ENCODE results near the gene MAPK10. TPM values are rescaled to one million over a fixed set of nuclear protein-coding genes. Genes with fewer than 3 reads are reported as not detected.

Gene MAPK10
- polyA plus RNA-seq, 3 donors: 0.36 TPM; not detected in 2

- no peak overlapping the region for H3K9ac ChIP-seq (ENCODE audit: insufficient read depth, low read length, poor library complexity, severe bottlenecking)
- H3K9me3 ChIP-seq (replicated peaks in 1 of 2; ENCODE audit: control insufficient read depth in 1 of 2, insufficient read depth in 1 of 2, low read length in 2 of 2): no peaks in the 10 kb centered on the region
- DNase-seq: no peak
- no peak overlapping the region for H3K27ac ChIP-seq (ENCODE audit: low read depth in 1 of 2, low read length in 2 of 2)
- H2AFZ ChIP-seq (ENCODE audit: insufficient read depth, low read depth, low read length, poor library complexity, severe bottlenecking): no peak overlapping the region
- no peak overlapping the region for H3K4me2 ChIP-seq (replicated peaks; ENCODE audit: extremely low read depth, low read length, poor library complexity, severe bottlenecking)
- H3K4me1 ChIP-seq (ENCODE audit: control insufficient read depth in 1 of 2, insufficient read depth in 2 of 2, low read length in 2 of 2): no peaks in the 10 kb centered on the region
- H3K4me3 ChIP-seq (replicated peaks in 1 of 3; ENCODE audit: low read depth in 2 of 3, low read length in 3 of 3): no peak overlapping the region
- Mint-ChIP-seq H3K4me1 (no peaks in the 10 kb centered on the region), H3K36me3 (no peaks in the 10 kb centered on the region), H3K9me3 (peaks cover 0 to under 1% (median 0%) of the 10 kb centered on the region in 7 donors), H3K4me3 (no peak overlapping the region), H3K27ac (no peak overlapping the region), H3K27me3 (ENCODE audit: low read depth in 3 of 3) (peaks cover 0 to 1% (median 0%) of the 10 kb centered on the region in 3 donors)
- no peaks in the 10 kb centered on the region for H3K79me2 ChIP-seq (ENCODE audit: insufficient read depth, low read length)
- H4K20me1 ChIP-seq (ENCODE audit: insufficient read depth, low read length): no peaks in the 10 kb centered on the region
- intact Hi-C loops (cut with micrococcal nuclease): no loop called here
- no CpG with 5 or more reads among the region's 2 CpGs for WGBS (ENCODE audit: insufficient coverage)
- H3K27me3 ChIP-seq (ENCODE audit: control insufficient read depth in 2 of 2, insufficient read depth in 2 of 2, low read length in 2 of 2): no peaks in the 10 kb centered on the region
- H3K36me3 ChIP-seq (replicated peaks in 1 of 2; ENCODE audit: control insufficient read depth in 1 of 2, insufficient read depth in 2 of 2, low read length in 2 of 2): no peaks in the 10 kb centered on the region
- TF ChIP-seq, protein P1, sequence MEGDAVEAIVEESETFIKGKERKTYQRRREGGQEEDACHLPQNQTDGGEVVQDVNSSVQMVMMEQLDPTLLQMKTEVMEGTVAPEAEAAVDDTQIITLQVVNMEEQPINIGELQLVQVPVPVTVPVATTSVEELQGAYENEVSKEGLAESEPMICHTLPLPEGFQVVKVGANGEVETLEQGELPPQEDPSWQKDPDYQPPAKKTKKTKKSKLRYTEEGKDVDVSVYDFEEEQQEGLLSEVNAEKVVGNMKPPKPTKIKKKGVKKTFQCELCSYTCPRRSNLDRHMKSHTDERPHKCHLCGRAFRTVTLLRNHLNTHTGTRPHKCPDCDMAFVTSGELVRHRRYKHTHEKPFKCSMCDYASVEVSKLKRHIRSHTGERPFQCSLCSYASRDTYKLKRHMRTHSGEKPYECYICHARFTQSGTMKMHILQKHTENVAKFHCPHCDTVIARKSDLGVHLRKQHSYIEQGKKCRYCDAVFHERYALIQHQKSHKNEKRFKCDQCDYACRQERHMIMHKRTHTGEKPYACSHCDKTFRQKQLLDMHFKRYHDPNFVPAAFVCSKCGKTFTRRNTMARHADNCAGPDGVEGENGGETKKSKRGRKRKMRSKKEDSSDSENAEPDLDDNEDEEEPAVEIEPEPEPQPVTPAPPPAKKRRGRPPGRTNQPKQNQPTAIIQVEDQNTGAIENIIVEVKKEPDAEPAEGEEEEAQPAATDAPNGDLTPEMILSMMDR (IDR thresholded peaks at IDR 0.05): no peak
Measured at GRCh38 chr4:86160426-86160825, 199.4 kb downstream of the MAPK10 start.

GRCh38 chr4:86159216-86159615, 200.6 kb downstream of the MAPK10 start:
- Histone ChIP-seq H3K4me1 (ENCODE audit: control insufficient read depth in 1 of 2, insufficient read depth in 2 of 2, low read length in 2 of 2) (no peaks in the 10 kb centered on the region), H3K9me3 (replicated peaks in 1 of 2; ENCODE audit: control insufficient read depth in 1 of 2, insufficient read depth in 1 of 2, low read length in 2 of 2) (no peaks in the 10 kb centered on the region), H3K4me3 (replicated peaks in 1 of 3; ENCODE audit: low read depth in 2 of 3, low read length in 3 of 3) (no peak overlapping the region), H3K4me2 (replicated peaks; ENCODE audit: extremely low read depth, low read length, poor library complexity, severe bottlenecking) (no peak overlapping the region), H4K20me1 (ENCODE audit: insufficient read depth, low read length) (no peaks in the 10 kb centered on the region), H2AFZ (ENCODE audit: insufficient read depth, low read depth, low read length, poor library complexity, severe bottlenecking) (no peak overlapping the region), H3K9ac (ENCODE audit: insufficient read depth, low read length, poor library complexity, severe bottlenecking) (no peak overlapping the region), H3K27ac (ENCODE audit: low read depth in 1 of 2, low read length in 2 of 2) (no peak overlapping the region), H3K27me3 (ENCODE audit: control insufficient read depth in 2 of 2, insufficient read depth in 2 of 2, low read length in 2 of 2) (no peaks in the 10 kb centered on the region), H3K79me2 (ENCODE audit: insufficient read depth, low read length) (no peaks in the 10 kb centered on the region), H3K36me3 (replicated peaks in 1 of 2; ENCODE audit: control insufficient read depth in 1 of 2, insufficient read depth in 2 of 2, low read length in 2 of 2) (no peaks in the 10 kb centered on the region)
- Mint-ChIP-seq H3K4me1 (no peaks in the 10 kb centered on the region), H3K27ac (no peak overlapping the region), H3K36me3 (no peaks in the 10 kb centered on the region), H3K9me3 (no peaks in the 10 kb centered on the region), H3K27me3 (ENCODE audit: low read depth in 3 of 3) (peaks cover 0 to 1% (median 0%) of the 10 kb centered on the region in 3 donors), H3K4me3 (no peak overlapping the region)
- WGBS (ENCODE audit: insufficient coverage): no CpG with 5 or more reads among the region's 4 CpGs
- TF ChIP-seq, protein P1 (IDR thresholded peaks at IDR 0.05): no peak
- DNase-seq: no peak
- intact Hi-C loops (cut with micrococcal nuclease): no loop called here
